ENCODE measurements around the gene SLFN12L.

Gene SLFN12L

GRCh38 chr17:35546487-35546886, 9.0 kb upstream of the SLFN12L start:
- CTCF ChIA-PET, result no interaction called here
- POLR2A ChIA-PET, result no interaction called here
- DNase-seq (ENCODE audit: extremely low spot score), result no peak
- no peak for TF ChIP-seq CTBP1 (IDR thresholded peaks at IDR 0.05; ENCODE audit: borderline replicate concordance)
- no peak for TF ChIP-seq BHLHE40 (IDR thresholded peaks at IDR 0.05; ENCODE audit: borderline replicate concordance)
- TF ChIP-seq TARDBP (IDR thresholded peaks at IDR 0.05), result no peak
- TF ChIP-seq NFRKB (IDR thresholded peaks at IDR 0.05), result no peak
- no peak for TF ChIP-seq ARNT (IDR thresholded peaks at IDR 0.05)
- no peak for TF ChIP-seq SP1 (IDR thresholded peaks at IDR 0.05)
- no peak for TF ChIP-seq FOXM1 (IDR thresholded peaks at IDR 0.05; ENCODE audit: borderline replicate concordance)
- TF ChIP-seq FOXK2 (IDR thresholded peaks at IDR 0.05), result no peak
- no peak for TF ChIP-seq LEF1 (IDR thresholded peaks at IDR 0.05; ENCODE audit: borderline replicate concordance)
- TF ChIP-seq ZNF384 (IDR thresholded peaks at IDR 0.05), result no peak
- TF ChIP-seq HDGF (IDR thresholded peaks at IDR 0.05; ENCODE audit: borderline replicate concordance), result no peak
- TF ChIP-seq SUZ12 (IDR thresholded peaks at IDR 0.05), result no peak
- TF ChIP-seq L3MBTL2 (conservative IDR thresholded peaks at IDR 0.05), result no peak

- ChIA-PET CTCF (no interaction called here), POLR2A (interaction anchor here (1.3 kb wide), 1 partner anchor 34 kb away, joined by 6 read pairs; the partner anchor contains the start of gene PEX12)
- DNase-seq (ENCODE audit: extremely low spot score), result no peak
- TF ChIP-seq BHLHE40 (IDR thresholded peaks at IDR 0.05; ENCODE audit: borderline replicate concordance), result no peak
- TF ChIP-seq FOXM1 (IDR thresholded peaks at IDR 0.05; ENCODE audit: borderline replicate concordance), result no peak
- TF ChIP-seq SP1 (IDR thresholded peaks at IDR 0.05), result no peak
- TF ChIP-seq CTBP1 (IDR thresholded peaks at IDR 0.05; ENCODE audit: borderline replicate concordance), result no peak
- TF ChIP-seq L3MBTL2 (conservative IDR thresholded peaks at IDR 0.05), result no peak
- TF ChIP-seq PKNOX1 (IDR thresholded peaks at IDR 0.05), result no peak
- no peak for TF ChIP-seq ZNF384 (IDR thresholded peaks at IDR 0.05)
- TF ChIP-seq FOXK2 (IDR thresholded peaks at IDR 0.05), result no peak
- no peak for TF ChIP-seq FOXA1 (IDR thresholded peaks at IDR 0.05)
- TF ChIP-seq NFRKB (IDR thresholded peaks at IDR 0.05), result no peak
- TF ChIP-seq LEF1 (IDR thresholded peaks at IDR 0.05; ENCODE audit: borderline replicate concordance), result no peak
Measured at GRCh38 chr17:35545150-35545549, 7.7 kb upstream of the SLFN12L start.

- ChIA-PET CTCF (interaction anchor here (1.2 kb wide), 1 partner anchor 231 kb away, joined by 4 read pairs; no protein-coding TSS in a partner anchor), POLR2A (no interaction called here)
- DNase-seq (ENCODE audit: extremely low spot score), result no peak
- TF ChIP-seq SP1 (IDR thresholded peaks at IDR 0.05), result no peak
- TF ChIP-seq PKNOX1 (IDR thresholded peaks at IDR 0.05), result no peak
- TF ChIP-seq ARNT (IDR thresholded peaks at IDR 0.05), result no peak
- TF ChIP-seq NFRKB (IDR thresholded peaks at IDR 0.05), result no peak
- no peak for TF ChIP-seq FOXK2 (IDR thresholded peaks at IDR 0.05)
- no peak for TF ChIP-seq SUZ12 (IDR thresholded peaks at IDR 0.05)
- TF ChIP-seq L3MBTL2 (conservative IDR thresholded peaks at IDR 0.05), result no peak
- no peak for TF ChIP-seq LEF1 (IDR thresholded peaks at IDR 0.05; ENCODE audit: borderline replicate concordance)
Measured at GRCh38 chr17:35543856-35544255, 6.4 kb upstream of the SLFN12L start.

- no peak for DNase-seq (ENCODE audit: extremely low spot score)
- no peak for TF ChIP-seq ARNT (IDR thresholded peaks at IDR 0.05)
- no peak for TF ChIP-seq FOXM1 (IDR thresholded peaks at IDR 0.05; ENCODE audit: borderline replicate concordance)
- TF ChIP-seq PKNOX1 (IDR thresholded peaks at IDR 0.05), result no peak
- TF ChIP-seq TARDBP (IDR thresholded peaks at IDR 0.05), result no peak
- no peak for TF ChIP-seq FOXK2 (IDR thresholded peaks at IDR 0.05)
- no peak for TF ChIP-seq ZNF384 (IDR thresholded peaks at IDR 0.05)
- no peak for TF ChIP-seq SP1 (IDR thresholded peaks at IDR 0.05)
- TF ChIP-seq BHLHE40 (IDR thresholded peaks at IDR 0.05; ENCODE audit: borderline replicate concordance), result no peak
- no peak for TF ChIP-seq L3MBTL2 (conservative IDR thresholded peaks at IDR 0.05)
- no peak for TF ChIP-seq HDGF (IDR thresholded peaks at IDR 0.05; ENCODE audit: borderline replicate concordance)
- no peak for TF ChIP-seq LEF1 (IDR thresholded peaks at IDR 0.05; ENCODE audit: borderline replicate concordance)
- TF ChIP-seq SUZ12 (IDR thresholded peaks at IDR 0.05), result no peak
- no peak for TF ChIP-seq CTBP1 (IDR thresholded peaks at IDR 0.05; ENCODE audit: borderline replicate concordance)
- TF ChIP-seq FOXA1 (IDR thresholded peaks at IDR 0.05), result no peak
- no peak for TF ChIP-seq ELF4 (IDR thresholded peaks at IDR 0.05)
- TF ChIP-seq NFRKB (IDR thresholded peaks at IDR 0.05), result no peak
- CTCF ChIA-PET, result no interaction called here
- POLR2A ChIA-PET, result interaction anchor here (0.9 kb wide), 1 partner anchor 36 kb away, joined by 3 read pairs; no protein-coding TSS in a partner anchor
Measured at GRCh38 chr17:35542990-35543389, 5.5 kb upstream of the SLFN12L start.

GRCh38 chr17:35541434-35541833, 4.0 kb upstream of the SLFN12L start:
- DNase-seq (ENCODE audit: extremely low spot score), result no peak
- CTCF ChIA-PET, result interaction anchor here (0.6 kb wide), 1 partner anchor 956 kb away, joined by 3 read pairs; no protein-coding TSS in a partner anchor
- TF ChIP-seq NFRKB (IDR thresholded peaks at IDR 0.05), result no peak
- no peak for TF ChIP-seq FOXA1 (IDR thresholded peaks at IDR 0.05)
- POLR2A ChIA-PET, result interaction anchor here (0.9 to 1.2 kb wide), 2 partner anchors 38 to 168 kb away, joined by 3 read pairs; partner anchors contain the start of gene SLFN11

GRCh38 chr17:35540589-35541404, 3.3 kb upstream of the SLFN12L start:
- TF ChIP-seq CTBP1 (IDR thresholded peaks at IDR 0.05; ENCODE audit: borderline replicate concordance) (no peak), FOXA1 (IDR thresholded peaks at IDR 0.05) (no peak), ELF4 (IDR thresholded peaks at IDR 0.05) (no peak), FOXM1 (IDR thresholded peaks at IDR 0.05; ENCODE audit: borderline replicate concordance) (no peak), TARDBP (IDR thresholded peaks at IDR 0.05) (no peak), L3MBTL2 (conservative IDR thresholded peaks at IDR 0.05) (no peak)
- no peak for DNase-seq (ENCODE audit: extremely low spot score)
- POLR2A ChIA-PET, result interaction anchor here (1.2 kb wide), 1 partner anchor 167 kb away, joined by 3 read pairs; the partner anchor contains the start of gene SLFN11
- CTCF ChIA-PET, result interaction anchor here (0.6 kb wide), 1 partner anchor 957 kb away, joined by 3 read pairs; no protein-coding TSS in a partner anchor
